ENCODE measurements around the gene SPINDOC. TPM values are rescaled to one million over a fixed set of nuclear protein-coding genes. Genes with fewer than 3 reads are reported as not detected.
"Not testable (repeated sequence)": the region's sequence is repeated elsewhere in the genome, so short reads cannot be mapped to it uniquely, and the experiment has no call there.

SPINDOC gene
- total RNA-seq, 1 experiment from 2014 or later, result 71.2 TPM

DNA sequence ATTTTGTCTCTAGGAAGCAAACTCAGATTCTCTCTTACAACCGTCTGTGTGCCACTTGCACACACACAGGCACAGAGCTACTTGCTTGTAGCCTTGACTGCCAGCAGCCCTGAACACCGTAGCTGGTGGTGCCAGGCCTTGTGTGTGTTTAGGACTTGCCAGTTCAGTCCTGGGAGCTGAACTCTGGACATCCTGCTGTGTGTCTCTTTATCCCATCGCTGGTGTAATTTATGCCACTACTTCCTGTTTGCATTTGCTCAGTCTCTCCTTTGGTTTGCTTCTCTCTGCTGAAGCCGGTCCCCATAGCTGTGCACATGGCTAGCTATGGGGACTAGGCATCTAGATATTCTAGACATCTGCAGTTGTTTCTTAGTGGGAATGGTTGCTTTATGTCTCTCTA lies 49.7 kb downstream of the SPINDOC start:
- Mint-ChIP-seq H3K27me3 (ENCODE audit: insufficient read depth, unreplicated experiment) (no peaks in the 10 kb centered on the region), H3K27ac (ENCODE audit: unreplicated experiment) (peak overlapping the region; percentile 29), H3K36me3 (ENCODE audit: insufficient read depth, unreplicated experiment) (peaks cover 76% of the 10 kb centered on the region), H3K9me3 (ENCODE audit: unreplicated experiment) (no peaks in the 10 kb centered on the region), H3K4me1 (ENCODE audit: low read depth, unreplicated experiment) (peaks cover 22% of the 10 kb centered on the region), H3K4me3 (ENCODE audit: unreplicated experiment) (no peak overlapping the region)
- ChIA-PET CTCF (interaction anchor here (0.7 kb wide), 1 partner anchor 24 kb away, joined by 3 read pairs; the partner anchor contains the start of gene MARK2), POLR2A (interaction anchor here (0.6 kb wide), 1 partner anchor 52 kb away, joined by 15 read pairs; no protein-coding TSS in a partner anchor)
- no peak for DNase-seq
- BruUV-seq (replicated peaks), result no TSS peak
- intact Hi-C loops (cut with micrococcal nuclease; ENCODE audit: unreplicated experiment), result no loop called here
- H3K36me3 ChIP-seq (ENCODE audit: control insufficient read depth, insufficient read depth, low read length), result peaks cover 3% of the 10 kb centered on the region; the same call in 1 of the 2 replicates
- TF ChIP-seq, protein P1, sequence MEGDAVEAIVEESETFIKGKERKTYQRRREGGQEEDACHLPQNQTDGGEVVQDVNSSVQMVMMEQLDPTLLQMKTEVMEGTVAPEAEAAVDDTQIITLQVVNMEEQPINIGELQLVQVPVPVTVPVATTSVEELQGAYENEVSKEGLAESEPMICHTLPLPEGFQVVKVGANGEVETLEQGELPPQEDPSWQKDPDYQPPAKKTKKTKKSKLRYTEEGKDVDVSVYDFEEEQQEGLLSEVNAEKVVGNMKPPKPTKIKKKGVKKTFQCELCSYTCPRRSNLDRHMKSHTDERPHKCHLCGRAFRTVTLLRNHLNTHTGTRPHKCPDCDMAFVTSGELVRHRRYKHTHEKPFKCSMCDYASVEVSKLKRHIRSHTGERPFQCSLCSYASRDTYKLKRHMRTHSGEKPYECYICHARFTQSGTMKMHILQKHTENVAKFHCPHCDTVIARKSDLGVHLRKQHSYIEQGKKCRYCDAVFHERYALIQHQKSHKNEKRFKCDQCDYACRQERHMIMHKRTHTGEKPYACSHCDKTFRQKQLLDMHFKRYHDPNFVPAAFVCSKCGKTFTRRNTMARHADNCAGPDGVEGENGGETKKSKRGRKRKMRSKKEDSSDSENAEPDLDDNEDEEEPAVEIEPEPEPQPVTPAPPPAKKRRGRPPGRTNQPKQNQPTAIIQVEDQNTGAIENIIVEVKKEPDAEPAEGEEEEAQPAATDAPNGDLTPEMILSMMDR (IDR thresholded peaks at IDR 0.05; ENCODE audit: insufficient read depth in 1 of 2, low read depth in 1 of 2, low read length in 1 of 2, severe bottlenecking in 1 of 2, unreplicated experiment in 1 of 2), result no peak
- no peaks in the 10 kb centered on the region for H3K9me3 ChIP-seq
- H3K4me1 ChIP-seq, result peaks cover 12% of the 10 kb centered on the region
- no peaks in the 10 kb centered on the region for H3K27me3 ChIP-seq (replicated peaks; ENCODE audit: control insufficient read depth, insufficient read depth, low read length)
- no peak overlapping the region for H3K4me3 ChIP-seq (ENCODE audit: low read depth, low read length)

DNA sequence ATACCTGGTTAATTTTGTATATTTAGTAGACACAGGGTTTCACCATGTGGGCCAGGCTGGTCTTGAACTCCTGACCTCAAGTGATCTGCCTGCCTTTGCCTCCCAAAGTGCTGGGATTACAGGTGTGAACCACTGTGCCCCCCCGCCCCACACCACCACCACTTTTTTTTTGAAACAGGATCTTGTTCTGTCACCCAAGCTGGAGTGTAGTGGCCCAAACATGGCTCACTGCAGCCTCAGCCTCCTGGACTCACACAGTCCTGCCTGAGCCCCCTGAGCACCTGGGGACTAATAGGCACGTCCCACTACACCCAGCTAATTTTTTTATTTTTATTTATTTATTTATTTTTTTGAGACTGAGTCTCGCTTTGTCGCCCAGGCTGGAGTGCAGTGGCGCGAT lies 50.4 kb downstream of the SPINDOC start:
- H3K4me1 ChIP-seq; H3K9me3 Mint-ChIP-seq (ENCODE audit: unreplicated experiment); H3K27me3 Mint-ChIP-seq (ENCODE audit: insufficient read depth, unreplicated experiment); H3K4me3 ChIP-seq (ENCODE audit: low read depth, low read length); H3K27me3 ChIP-seq (replicated peaks; ENCODE audit: control insufficient read depth, insufficient read depth, low read length); DNase-seq; intact Hi-C loops (cut with micrococcal nuclease; ENCODE audit: unreplicated experiment); CTCF ChIA-PET; H3K27ac Mint-ChIP-seq (ENCODE audit: unreplicated experiment); H3K4me3 Mint-ChIP-seq (ENCODE audit: unreplicated experiment); H3K9me3 ChIP-seq; POLR2A ChIA-PET; BruUV-seq (replicated peaks); H3K36me3 ChIP-seq (ENCODE audit: control insufficient read depth, insufficient read depth, low read length): not testable (repeated sequence)
- peaks cover 71% of the 10 kb centered on the region for H3K36me3 Mint-ChIP-seq (ENCODE audit: insufficient read depth, unreplicated experiment)
- peaks cover 19% of the 10 kb centered on the region for H3K4me1 Mint-ChIP-seq (ENCODE audit: low read depth, unreplicated experiment)

GRCh38 chr11:63866211-63866610 lies 53.0 kb downstream of the SPINDOC start:
- peaks cover 51% of the 10 kb centered on the region for H3K36me3 Mint-ChIP-seq (ENCODE audit: insufficient read depth, unreplicated experiment)
- H3K27me3 Mint-ChIP-seq (ENCODE audit: insufficient read depth, unreplicated experiment), result no peaks in the 10 kb centered on the region
- Histone ChIP-seq H3K36me3 (ENCODE audit: control insufficient read depth, insufficient read depth, low read length) (peaks cover 5% of the 10 kb centered on the region), H3K4me1 (no peaks in the 10 kb centered on the region), H3K9me3 (no peaks in the 10 kb centered on the region), H3K27me3 (replicated peaks; ENCODE audit: control insufficient read depth, insufficient read depth, low read length) (no peaks in the 10 kb centered on the region), H3K4me3 (ENCODE audit: low read depth, low read length) (no peak overlapping the region)
- CTCF ChIA-PET, result no interaction called here
- H3K9me3 Mint-ChIP-seq (ENCODE audit: unreplicated experiment), result no peaks in the 10 kb centered on the region
- TF ChIP-seq, protein P1 (IDR thresholded peaks at IDR 0.05; ENCODE audit: insufficient read depth in 1 of 2, low read depth in 1 of 2, low read length in 1 of 2, severe bottlenecking in 1 of 2, unreplicated experiment in 1 of 2), result no peak
- POLR2A ChIA-PET, result interaction anchor here (0.6 kb wide), 1 partner anchor 45 kb away, joined by 3 read pairs; no protein-coding TSS in a partner anchor
- intact Hi-C loops (cut with micrococcal nuclease; ENCODE audit: unreplicated experiment), result no loop called here
- no TSS peak for BruUV-seq (replicated peaks)
- DNase-seq, result no peak
- H3K27ac Mint-ChIP-seq (ENCODE audit: unreplicated experiment), result no peak overlapping the region
- H3K4me3 Mint-ChIP-seq (ENCODE audit: unreplicated experiment), result no peak overlapping the region
- H3K4me1 Mint-ChIP-seq (ENCODE audit: low read depth, unreplicated experiment), result peaks cover 24% of the 10 kb centered on the region

DNA sequence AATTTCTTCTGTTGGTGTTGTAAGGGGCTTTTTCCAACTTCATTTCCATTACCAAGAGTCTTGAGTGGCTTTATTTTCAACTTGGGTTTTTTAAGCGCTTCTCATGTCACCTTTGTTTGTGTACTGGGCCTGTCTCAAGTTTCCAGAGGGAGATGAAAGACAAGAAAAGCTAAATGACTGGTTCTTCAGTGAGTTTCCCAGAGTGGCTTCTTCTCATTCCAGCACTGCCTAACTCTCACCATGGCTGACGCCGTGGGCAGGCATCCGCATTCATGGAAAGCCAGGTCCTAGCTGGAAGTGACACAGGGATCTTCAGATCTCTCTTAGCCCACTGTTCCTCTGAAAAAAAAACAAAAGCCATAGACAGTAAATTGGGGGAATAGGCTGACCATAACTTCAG lies 54.3 kb downstream of the SPINDOC start:
- Histone ChIP-seq H3K27me3 (replicated peaks; ENCODE audit: control insufficient read depth, insufficient read depth, low read length) (no peaks in the 10 kb centered on the region), H3K9me3 (no peaks in the 10 kb centered on the region), H3K36me3 (ENCODE audit: control insufficient read depth, insufficient read depth, low read length) (peaks cover 5% of the 10 kb centered on the region), H3K4me1 (peaks cover 8% of the 10 kb centered on the region), H3K4me3 (ENCODE audit: low read depth, low read length) (no peak overlapping the region)
- ChIA-PET POLR2A (no interaction called here), CTCF (no interaction called here)
- no peak overlapping the region for H3K27ac Mint-ChIP-seq (ENCODE audit: unreplicated experiment)
- intact Hi-C loops (cut with micrococcal nuclease; ENCODE audit: unreplicated experiment), result no loop called here
- peaks cover 43% of the 10 kb centered on the region for H3K36me3 Mint-ChIP-seq (ENCODE audit: insufficient read depth, unreplicated experiment)
- peaks cover 28% of the 10 kb centered on the region for H3K4me1 Mint-ChIP-seq (ENCODE audit: low read depth, unreplicated experiment)
- no TSS peak for BruUV-seq (replicated peaks)
- H3K4me3 Mint-ChIP-seq (ENCODE audit: unreplicated experiment), result no peak overlapping the region
- H3K27me3 Mint-ChIP-seq (ENCODE audit: insufficient read depth, unreplicated experiment), result no peaks in the 10 kb centered on the region
- no peak for DNase-seq
- TF ChIP-seq, protein P1 (IDR thresholded peaks at IDR 0.05; ENCODE audit: insufficient read depth in 1 of 2, low read depth in 1 of 2, low read length in 1 of 2, severe bottlenecking in 1 of 2, unreplicated experiment in 1 of 2), result no peak
- no peaks in the 10 kb centered on the region for H3K9me3 Mint-ChIP-seq (ENCODE audit: unreplicated experiment)
